Measurements from ENCODE around the gene DYSF.

Gene DYSF

GRCh38 chr2:71602581-71602980, 149.2 kb downstream of the DYSF start:
- DNase-seq (ENCODE audit: low read depth in 2 of 2): no peak

GRCh38 chr2:71603311-71603811, 150.0 kb downstream of the DYSF start:
- no peak for DNase-seq (ENCODE audit: low read depth in 2 of 2)

GRCh38 chr2:71603851-71604725, 150.7 kb downstream of the DYSF start:
- DNase-seq (ENCODE audit: low read depth in 2 of 2): no peak

- DNase-seq (ENCODE audit: low read depth in 2 of 2): no peak
These were observed 151.4 kb downstream of the DYSF start for GRCh38 chr2:71604726-71605120.

GRCh38 chr2:71605173-71605641, 151.8 kb downstream of the DYSF start:
- no peak for DNase-seq (ENCODE audit: low read depth in 2 of 2)

- DNase-seq (ENCODE audit: low read depth in 2 of 2): no peak
These were observed 152.4 kb downstream of the DYSF start for GRCh38 chr2:71605781-71606241.

- no peak for DNase-seq (ENCODE audit: low read depth in 2 of 2)
These were observed 152.9 kb downstream of the DYSF start for GRCh38 chr2:71606244-71606643.

- DNase-seq (ENCODE audit: low read depth in 2 of 2): no peak
These were observed 154.0 kb downstream of the DYSF start for GRCh38 chr2:71607151-71607889.

- DNase-seq (ENCODE audit: low read depth in 2 of 2): no peak
These were observed 154.7 kb downstream of the DYSF start for GRCh38 chr2:71608034-71608433.

GRCh38 chr2:71608441-71608840, 155.1 kb downstream of the DYSF start:
- no peak for DNase-seq (ENCODE audit: low read depth in 2 of 2)

- DNase-seq (ENCODE audit: low read depth in 2 of 2): no peak
These were observed 155.7 kb downstream of the DYSF start for GRCh38 chr2:71609029-71609428.

GRCh38 chr2:71609441-71609840, 156.1 kb downstream of the DYSF start:
- no peak for DNase-seq (ENCODE audit: low read depth in 2 of 2)

- no peak for DNase-seq (ENCODE audit: low read depth in 2 of 2)
These were observed 156.6 kb downstream of the DYSF start for GRCh38 chr2:71609958-71610357.

GRCh38 chr2:71610671-71611070, 157.3 kb downstream of the DYSF start:
- DNase-seq (ENCODE audit: low read depth in 2 of 2): no peak

GRCh38 chr2:71611247-71611646, 157.9 kb downstream of the DYSF start:
- DNase-seq (ENCODE audit: low read depth in 2 of 2): no peak

GRCh38 chr2:71611781-71612527, 158.6 kb downstream of the DYSF start:
- DNase-seq (ENCODE audit: low read depth in 2 of 2): no peak

GRCh38 chr2:71612581-71613402, 159.4 kb downstream of the DYSF start:
- DNase-seq (ENCODE audit: low read depth in 2 of 2): no peak

GRCh38 chr2:71613403-71613952, 160.1 kb downstream of the DYSF start:
- DNase-seq (ENCODE audit: low read depth in 2 of 2): no peak

GRCh38 chr2:71613953-71614925, 160.9 kb downstream of the DYSF start:
- DNase-seq (ENCODE audit: low read depth in 2 of 2): no peak
